ENCODE results near the gene TSHR.

The TSHR gene

DNA sequence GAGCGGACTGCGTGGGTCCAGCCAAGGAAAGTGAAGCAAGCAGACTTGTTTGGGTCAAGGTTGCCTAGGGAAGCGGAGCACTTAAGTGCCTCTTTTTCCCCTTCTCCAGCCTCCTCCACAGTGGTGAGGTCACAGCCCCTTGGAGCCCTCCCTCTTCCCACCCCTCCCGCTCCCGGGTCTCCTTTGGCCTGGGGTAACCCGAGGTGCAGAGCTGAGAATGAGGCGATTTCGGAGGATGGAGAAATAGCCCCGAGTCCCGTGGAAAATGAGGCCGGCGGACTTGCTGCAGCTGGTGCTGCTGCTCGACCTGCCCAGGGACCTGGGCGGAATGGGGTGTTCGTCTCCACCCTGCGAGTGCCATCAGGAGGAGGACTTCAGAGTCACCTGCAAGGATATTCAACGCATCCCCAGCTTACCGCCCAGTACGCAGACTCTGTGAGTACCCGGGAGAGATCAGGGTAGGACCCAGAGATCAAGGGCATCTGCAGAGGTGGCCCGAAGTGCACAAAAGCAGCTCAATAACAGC is at the start of gene TSHR:
TSS of gene TSHR (plus strand) at position 206 of the 526 bp plus-strand sequence. CDS start at position 266, 60 bp downstream.
- peak; percentile 6 for DNase-seq (ENCODE audit: low read depth, low spot score)

DNA sequence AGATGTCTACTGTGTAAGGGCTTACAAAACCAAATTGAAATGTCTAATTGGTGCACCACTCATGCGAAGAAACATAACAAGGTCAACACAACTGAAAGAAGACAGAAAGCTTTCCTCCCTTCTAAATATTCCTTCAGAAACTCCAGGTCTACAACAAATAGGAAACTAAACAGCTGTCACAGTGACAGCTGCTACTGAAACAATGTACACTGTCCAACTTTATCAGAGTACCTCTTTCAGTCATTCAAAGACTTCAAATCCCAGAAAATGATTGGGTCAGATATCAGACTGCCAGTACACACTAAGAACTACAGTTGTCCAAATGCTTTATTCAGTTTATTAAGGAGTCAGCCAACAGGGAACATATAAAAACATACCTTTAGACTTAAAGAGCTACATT is 49.1 kb upstream of the TSHR start:
- DNase-seq (ENCODE audit: low read depth, low spot score), result no peak

DNA sequence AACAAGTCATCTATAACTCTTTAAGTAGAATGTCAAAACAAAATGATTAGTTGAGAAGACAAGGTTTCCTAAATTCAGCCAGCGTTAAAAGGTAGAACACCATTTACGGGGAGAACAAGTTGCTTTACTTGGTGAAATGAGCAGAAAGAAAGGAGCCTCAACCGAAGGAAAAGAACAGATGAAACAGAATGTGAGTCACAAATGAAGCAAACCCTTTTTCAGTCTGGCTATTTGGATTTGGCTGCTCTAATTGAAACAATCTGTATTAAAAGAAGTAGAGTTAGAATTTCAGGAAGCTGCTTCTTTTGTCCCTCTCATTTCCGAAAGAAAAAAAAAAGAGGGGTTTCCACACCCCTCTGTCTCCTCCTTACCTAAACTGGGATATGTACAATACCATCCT is 48.5 kb upstream of the TSHR start:
- DNase-seq (ENCODE audit: low read depth, low spot score), result no peak

DNA sequence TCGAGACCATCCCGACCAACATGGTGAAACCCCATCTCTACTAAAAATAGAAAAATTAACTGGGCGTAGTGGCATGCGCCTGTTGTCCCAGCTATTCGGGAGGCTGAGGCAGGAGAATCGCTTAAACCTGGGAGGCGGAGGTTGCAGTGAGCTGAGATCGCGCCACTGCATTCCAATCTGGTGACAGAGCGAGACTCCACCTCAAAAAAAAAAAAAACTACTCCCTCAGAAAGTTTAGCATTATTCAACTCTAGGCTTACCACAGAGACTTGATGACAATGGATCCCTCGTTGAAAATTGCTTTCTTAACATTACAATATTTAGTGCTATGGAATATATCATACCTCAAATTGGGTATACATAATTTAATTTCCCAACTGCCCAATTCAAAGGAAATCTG is 43.4 kb upstream of the TSHR start:
- peak; percentile 52 for DNase-seq (ENCODE audit: low read depth, low spot score)

DNA sequence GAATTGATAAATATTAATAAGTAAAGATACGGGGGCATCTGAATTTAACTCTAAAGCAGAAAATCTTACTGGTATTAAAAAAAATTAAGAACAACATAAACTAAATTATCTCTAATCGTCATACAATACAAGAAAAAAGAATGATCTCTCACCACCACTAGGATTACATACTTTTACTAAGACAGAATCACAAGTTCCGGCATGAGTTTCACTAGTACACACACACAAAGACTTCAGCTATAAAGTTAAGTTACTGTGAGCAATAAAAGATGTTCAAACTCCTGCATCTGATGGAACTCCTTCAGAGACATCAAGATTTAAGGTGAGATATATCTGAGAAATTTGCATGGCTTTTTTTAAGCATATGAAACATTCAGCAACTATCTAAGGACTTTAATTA is 35.8 kb upstream of the TSHR start:
- DNase-seq (ENCODE audit: low read depth, low spot score), result no peak

DNA sequence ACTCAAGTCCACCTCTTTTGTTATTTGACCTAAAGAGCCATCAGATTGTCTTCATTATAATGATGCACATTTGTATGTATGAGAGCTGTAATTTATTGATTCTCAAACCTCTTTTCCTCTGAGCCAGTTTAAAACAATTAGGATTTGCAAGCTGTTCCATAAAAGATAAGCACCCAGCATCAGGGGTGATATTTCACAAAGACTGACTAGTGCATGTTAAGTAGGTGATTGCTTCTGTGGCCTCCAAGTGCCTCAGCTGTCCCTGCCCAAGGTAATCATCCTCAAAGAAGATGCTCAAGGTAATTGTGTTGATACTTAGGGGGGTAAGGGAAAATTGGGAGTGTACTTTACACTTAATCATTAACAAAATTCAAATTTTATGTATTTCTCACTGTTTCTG is 32.1 kb upstream of the TSHR start:
- DNase-seq (ENCODE audit: low read depth, low spot score), result no peak

DNA sequence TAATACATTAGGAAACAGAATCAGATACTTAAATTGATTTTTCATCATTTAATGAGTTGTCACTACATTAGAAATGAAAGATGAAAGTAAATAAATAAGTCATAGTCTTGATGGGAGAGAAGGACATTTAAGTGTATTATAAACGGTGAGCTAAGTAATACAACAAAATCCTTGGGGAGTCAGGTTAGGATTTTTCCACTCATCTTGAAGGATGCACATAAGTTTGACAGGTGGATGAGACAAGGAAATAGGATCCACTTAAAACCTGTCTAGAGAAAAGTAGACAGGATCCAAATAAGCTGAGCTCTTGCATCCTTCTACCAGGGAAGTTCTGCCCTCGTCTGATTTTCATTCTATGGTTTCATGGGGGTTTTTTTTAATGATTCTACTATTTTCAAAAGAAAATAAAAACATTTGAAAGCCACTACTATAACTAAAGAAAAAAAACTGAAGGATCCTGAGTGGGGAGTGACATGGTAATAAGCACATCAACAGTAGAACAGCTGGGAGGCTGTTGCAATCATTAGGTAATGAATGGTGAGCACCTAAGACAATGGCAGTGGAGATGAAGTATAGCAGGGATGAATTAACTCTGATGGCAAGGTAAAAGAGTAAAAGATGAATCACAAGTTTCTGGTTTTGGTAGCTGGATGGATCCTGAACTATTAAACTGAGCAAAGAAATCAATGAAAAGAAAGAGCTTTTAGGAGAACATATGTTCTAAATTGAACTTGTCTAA is 30.9 kb upstream of the TSHR start:
- no peak for DNase-seq (ENCODE audit: low read depth, low spot score)

DNA sequence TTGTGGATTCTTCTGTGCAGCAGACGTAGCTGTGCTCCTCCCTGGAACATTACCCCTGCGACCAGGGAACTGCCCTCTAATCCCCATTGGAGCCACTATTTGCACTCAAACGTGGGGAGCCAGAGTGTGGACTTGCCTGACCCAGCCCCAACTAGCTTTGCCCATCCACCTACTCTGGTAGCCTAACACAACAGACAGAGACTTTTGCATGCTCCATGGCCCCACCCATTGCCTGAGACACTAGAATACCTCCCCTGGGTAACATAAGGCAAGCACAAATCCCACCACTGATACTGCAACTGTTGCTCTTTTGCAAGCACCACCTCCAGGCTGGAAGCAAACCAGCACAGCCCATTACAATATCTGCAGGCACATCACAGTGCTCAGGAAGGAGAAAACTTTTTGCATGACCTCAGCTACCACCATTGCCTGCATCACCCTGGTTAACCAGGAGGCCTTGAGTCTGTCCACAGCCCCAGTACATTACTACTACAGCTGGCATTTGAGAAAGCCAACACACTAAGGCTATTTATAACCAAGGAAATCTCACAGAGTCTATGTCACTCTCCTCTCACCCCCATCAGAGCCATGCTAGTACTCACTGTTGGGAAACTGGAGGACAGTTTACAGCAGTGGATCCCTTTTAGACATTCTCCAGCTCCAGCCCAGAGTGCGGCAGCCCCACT is 28.9 kb upstream of the TSHR start:
- no peak for DNase-seq (ENCODE audit: low read depth, low spot score)

DNA sequence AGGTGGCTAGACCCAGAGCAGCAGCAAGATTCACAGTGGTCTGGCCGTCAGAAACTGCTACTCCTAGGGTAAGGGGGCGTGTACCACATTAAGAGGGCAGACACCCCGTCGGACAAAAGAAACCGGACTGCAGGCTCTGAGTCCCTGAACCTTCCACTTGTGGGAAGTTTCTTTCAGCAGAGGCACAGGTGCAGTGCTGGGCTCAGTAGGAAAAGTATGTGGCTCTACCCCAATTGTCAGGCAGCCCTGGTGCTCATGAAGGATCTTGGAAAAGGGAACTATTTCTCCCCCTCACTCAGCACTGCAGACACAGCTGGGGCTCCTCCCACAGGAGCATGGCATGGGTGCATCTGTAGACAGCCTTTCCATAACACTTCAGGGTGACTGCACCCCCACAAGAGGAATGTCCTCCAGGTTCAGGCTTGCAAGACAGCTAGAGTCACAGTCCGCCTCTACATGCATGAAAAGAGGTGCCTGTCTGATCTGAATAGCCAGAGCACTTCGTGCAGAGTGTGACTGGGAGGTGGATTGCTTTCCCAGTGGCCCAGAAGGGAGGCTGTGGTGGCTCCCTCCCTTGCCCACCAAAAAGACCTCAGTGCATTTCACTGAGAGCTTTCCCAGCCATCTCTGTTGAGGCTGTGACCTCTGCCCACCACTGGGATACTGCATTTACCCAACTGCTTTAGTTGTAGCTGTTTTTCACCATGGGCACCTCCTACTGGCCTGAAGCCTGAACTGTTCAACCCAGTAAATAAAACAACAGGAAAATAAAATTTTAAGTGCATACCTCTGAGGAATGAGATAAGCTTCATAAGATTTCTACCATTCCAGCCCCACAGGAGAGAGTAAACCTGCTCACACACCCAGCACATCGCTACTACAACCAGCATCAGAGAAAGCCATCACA is 28.1 kb upstream of the TSHR start:
- no peak for DNase-seq (ENCODE audit: low read depth, low spot score)

DNA sequence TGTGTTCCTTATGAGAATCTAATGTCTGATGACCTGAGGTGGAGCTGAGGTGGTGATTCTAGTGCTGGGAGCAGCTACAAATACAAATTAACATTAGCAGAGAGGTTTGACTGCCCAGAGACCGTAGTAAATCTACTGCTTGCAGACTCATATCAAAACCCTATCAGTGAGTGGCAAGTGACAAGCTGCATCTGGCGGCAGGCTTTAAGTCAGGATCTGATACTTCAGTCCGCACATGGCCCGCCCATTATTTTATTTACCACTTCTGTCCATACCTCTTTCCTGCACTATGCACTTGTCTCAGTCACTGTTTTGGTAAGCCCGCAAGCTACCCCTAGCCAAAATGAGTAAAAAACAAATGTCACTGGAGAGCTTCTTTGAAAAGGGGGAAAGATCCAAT is 25.3 kb upstream of the TSHR start:
- no peak for DNase-seq (ENCODE audit: low read depth, low spot score)

DNA sequence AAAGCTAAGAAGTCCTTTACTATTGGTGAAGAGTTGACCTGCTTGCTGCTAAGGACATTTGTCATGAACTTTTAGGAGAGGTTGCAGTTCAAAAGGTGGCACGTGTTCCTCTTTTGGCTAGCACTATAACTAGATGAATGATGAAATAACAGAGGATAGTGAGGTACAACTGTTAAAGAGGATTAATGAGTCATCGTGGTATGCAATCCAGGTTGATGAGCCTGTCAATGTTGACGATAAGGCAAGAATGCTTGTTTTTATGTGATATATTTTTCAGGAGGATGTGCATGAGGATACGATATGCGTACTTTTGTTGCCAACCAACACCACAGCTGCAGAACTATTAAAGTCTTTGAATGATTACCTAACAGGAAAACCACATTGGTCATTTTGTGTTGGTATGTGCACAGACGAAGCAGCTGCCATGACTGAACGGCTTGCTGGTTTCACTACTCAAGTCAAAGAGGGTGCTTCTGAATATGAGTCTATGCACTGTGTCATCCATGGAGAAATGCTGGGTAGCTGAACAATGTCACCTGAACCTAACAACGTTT is 24.5 kb upstream of the TSHR start:
- DNase-seq (ENCODE audit: low read depth, low spot score), result no peak

DNA sequence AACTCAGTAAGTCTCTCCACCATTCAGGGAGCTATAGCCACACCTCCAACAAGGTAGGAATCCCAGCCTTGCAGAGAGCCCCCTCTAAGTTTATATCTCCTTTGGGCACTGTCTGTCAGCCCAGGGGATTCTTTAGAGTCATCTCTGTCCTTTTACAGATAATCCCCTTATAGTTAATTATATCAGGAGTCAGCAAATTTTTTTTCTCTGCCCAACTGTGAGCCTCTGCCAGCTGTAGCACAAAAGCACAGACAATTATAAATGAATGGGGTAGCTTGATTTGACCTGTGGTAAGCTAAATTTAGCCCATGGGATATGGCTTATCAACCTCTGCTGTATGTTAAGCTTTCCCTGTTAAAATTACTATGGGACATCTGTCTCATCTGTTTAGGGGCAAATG is 22.1 kb upstream of the TSHR start:
- no peak for DNase-seq (ENCODE audit: low read depth, low spot score)

DNA sequence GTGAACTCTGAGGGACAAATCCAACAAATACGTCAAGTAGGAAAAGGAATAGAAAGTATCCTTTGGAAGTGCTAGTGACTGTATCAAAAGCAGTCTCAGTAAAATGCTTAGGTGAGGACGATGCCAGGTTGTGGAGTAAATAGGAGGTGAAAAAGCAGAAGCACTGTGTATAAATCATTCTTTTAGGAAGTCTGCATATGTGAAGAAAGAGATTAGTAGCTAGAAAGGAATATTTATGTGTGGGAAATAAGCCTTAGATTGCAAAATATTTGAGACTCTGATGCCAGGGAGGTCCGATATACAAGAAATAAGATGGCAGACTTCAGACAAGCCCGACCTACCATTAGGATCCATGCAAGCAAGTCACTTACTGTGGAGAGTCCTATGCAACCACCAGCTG is 21.7 kb upstream of the TSHR start:
- no peak for DNase-seq (ENCODE audit: low read depth, low spot score)

DNA sequence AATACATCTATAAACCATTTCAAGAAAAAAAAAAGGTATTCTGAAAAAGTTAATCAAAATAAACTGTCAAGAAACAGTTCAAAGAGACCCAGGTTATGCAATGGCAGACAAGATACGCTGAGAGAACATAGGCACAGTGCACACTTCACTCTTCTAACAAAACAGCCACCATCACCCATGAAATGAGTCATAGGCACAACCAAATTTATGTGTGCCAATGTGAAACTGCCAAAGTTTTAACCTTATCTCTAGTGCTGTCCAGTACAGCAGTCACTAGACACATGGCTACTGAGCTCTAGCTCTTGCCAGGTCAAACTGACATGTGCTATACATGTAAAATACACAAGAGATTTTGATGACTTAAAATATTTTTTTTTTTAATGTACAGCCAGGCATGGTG is 15.3 kb upstream of the TSHR start:
- no peak for DNase-seq (ENCODE audit: low read depth, low spot score)

DNA sequence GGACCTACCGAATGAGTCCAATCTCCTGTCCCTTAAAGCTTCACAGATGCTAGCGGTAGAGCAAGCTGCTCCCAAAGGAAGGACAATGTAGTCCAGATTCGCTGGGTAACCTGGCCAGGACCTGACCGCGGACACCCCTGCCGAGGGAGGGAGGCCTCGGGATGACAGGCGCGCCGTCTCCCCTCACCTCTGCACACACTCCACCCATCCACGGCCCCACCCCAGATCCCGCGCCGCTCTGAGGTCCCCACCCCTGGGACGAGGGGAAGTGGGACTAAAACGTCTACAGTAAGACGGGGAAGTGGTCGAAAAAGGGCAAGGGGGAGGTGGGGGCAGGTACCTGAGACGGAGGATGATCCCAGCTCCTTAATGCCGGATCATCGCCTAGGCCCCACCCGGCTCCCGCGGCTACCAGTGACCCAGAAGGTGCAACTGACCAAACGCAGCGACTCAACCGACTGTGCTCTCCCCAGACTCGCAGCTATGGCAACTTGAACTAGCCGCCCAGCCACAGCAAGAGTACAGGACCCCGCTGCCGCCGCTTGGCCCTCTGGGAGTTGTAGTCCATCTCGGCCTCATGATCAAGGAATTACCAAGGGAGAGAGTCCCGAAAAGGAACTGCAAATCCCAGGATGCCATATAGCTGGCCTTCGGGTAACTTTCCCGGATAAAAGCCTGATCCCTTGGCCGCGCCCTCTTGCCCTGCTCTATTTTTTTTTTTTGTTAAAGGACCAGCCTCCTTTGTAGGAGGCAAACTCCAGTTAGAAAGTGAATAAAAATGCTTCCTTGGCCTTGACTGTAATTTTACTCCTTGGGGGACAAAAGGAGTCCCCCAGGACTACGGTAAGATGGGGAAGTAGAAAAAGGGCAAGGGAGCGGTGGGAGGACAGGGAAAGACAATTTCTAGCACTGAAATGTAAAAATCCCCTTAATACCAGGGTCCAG is 13.9 kb upstream of the TSHR start, which contains the start of gene CEP128:
TSS of gene CEP128 (minus strand) at position 498 of the 945 bp plus-strand sequence.
- peak; percentile 97 for DNase-seq (ENCODE audit: low read depth, low spot score)

DNA sequence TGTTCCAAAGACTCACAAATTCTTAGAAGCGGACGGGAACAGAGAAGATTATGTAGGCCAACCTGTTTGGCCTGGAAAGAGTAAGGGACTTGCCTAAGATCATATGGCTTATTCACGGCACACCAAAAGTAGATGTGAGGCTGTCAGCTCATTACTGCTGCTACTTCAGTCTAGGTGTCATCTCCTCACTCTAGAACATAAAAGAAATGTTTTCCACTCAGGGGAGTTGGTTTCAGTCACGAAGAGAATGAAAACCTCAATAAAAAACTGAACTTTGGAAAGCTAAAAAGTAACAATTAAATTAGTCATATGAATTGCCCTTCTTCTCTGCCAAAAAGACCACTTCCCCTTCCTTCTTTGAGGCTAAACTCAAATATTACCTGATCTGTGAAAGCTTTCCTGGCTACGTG is 13.2 kb upstream of the TSHR start:
- no peak for DNase-seq (ENCODE audit: low read depth, low spot score)

DNA sequence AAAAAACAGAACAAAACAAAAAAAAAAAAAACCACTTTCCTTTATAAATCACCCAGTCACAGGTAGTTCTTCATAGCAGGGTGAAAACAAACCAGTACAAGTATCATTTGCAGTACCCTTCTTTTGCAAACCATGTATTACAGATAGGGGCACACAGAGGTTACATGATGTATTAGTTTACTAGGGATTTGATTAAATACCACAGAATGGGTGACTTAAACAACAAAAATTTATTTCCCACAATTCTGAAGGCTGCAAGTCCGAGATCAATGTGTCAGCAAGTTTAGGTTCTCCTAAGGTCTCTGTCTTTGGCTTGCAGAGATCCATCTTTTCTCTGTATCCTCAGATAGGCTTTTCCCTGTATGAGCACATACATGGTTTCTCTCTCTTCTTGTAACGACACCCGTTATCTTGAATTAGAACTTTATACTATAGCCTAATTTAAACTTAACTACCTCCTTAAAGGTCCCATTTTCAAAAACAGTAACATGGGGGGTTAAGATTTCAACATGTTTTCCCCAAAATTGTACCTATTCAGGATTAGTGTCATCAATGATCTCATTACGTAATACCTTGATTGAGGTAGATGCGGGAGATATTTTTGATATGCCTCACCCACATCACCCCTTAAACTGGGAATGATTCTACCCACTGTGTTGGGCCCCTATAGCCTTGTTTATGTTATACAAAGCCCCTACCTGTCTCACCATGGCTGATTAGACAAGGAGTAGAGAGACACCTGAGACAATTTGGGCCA is 10.4 kb upstream of the TSHR start:
- DNase-seq (ENCODE audit: low read depth, low spot score), result no peak

DNA sequence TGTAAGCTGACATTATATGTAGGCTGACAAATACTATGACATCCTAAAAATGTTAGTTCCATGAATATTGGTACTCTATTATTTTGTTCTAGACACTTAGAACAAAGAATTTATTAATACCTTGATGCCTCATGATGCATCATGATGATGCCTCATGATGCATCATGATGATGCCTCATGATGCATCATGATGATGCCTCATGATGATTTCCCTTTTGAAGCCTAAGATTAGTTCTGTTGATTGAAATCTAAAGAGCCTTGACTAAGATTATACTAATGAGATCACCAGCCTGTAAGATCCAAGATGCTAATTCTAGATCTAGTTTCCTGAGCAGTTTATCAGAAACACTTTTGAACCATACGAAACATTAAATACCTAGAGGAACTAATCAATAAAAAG is 9.2 kb upstream of the TSHR start:
- DNase-seq (ENCODE audit: low read depth, low spot score), result no peak

DNA sequence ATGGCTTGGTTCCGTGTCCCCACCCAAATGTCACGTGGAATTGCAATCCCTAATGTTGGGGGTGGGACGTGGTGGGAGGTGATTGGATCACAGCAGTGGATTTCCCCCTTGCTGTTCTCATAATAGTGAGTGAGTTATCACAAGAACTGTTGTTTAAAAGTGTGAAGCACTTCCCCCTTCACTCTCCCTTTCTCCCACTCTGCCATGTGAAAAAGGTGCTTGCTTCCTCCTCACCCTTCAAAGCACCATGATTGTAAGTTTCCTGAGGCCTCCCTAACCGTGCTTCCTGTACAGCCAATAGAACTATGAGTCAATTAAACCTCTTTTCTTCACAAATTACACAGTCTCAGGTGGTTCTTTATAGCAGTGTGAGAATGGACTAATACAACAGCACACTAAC is 8.6 kb upstream of the TSHR start:
- DNase-seq (ENCODE audit: low read depth, low spot score), result no peak

DNA sequence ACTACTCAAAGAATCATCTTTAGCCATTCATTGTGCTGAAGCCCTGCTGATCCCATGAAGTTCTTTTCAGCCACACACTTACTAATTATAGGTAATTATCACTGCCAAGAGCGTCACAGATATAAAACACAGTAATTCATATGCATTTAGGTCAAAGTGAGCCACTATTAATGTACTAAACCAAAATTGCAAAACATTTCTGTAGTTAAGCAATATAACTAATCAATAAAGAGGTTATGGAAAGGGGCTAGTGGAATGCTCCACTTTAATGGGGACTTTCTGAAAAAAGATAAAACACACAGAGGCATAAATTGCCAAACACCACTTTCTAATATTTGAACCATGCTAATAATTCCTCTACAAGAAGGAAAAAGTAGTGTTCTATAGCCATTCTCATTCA is 7.1 kb upstream of the TSHR start:
- no peak for DNase-seq (ENCODE audit: low read depth, low spot score)

Data from ELF-1 (cell line).